ENCODE results near the gene SPAST. TPM values are rescaled to one million over a fixed set of nuclear protein-coding genes. Genes with fewer than 3 reads are reported as not detected.
"Not testable (repeated sequence)": the region's sequence is repeated elsewhere in the genome, so short reads cannot be mapped to it uniquely, and the experiment has no call there.

Gene SPAST
- 13.6 TPM for total RNA-seq
- 3.8 TPM for polyA plus RNA-seq (ENCODE audit: insufficient read depth, low read depth, low replicate concordance)
- long read RNA-seq, donor 1 = 0 reads
- long read RNA-seq, donor 2, full-length matches to known transcripts = 1 of 1 reads
- long read RNA-seq, donor 2, partial matches to known transcripts = 0 of 1 reads
- long read RNA-seq, donor 2, other reads (novel, unspliced or antisense) = 0 of 1 reads
- long read RNA-seq, donor 3, full-length matches to known transcripts = 2 of 2 reads
- long read RNA-seq, donor 3, partial matches to known transcripts = 0 of 2 reads
- long read RNA-seq, donor 3, other reads (novel, unspliced or antisense) = 0 of 2 reads
- long read RNA-seq, donor 4, full-length matches to known transcripts = 2 of 2 reads
- long read RNA-seq, donor 4, partial matches to known transcripts = 0 of 2 reads
- long read RNA-seq, donor 4, other reads (novel, unspliced or antisense) = 0 of 2 reads
- long read RNA-seq, donor 5 = 0 reads
- long read RNA-seq, donor 6, full-length matches to known transcripts = 2 of 2 reads
- long read RNA-seq, donor 6, partial matches to known transcripts = 0 of 2 reads
- long read RNA-seq, donor 6, other reads (novel, unspliced or antisense) = 0 of 2 reads
- long read RNA-seq, donor 7, full-length matches to known transcripts = 1 of 6 reads
- long read RNA-seq, donor 7, partial matches to known transcripts = 2 of 6 reads
- long read RNA-seq, donor 7, other reads (novel, unspliced or antisense) = 3 of 6 reads
- long read RNA-seq, donor 8 = 0 reads
- long read RNA-seq, donor 9, full-length matches to known transcripts = 1 of 1 reads
- long read RNA-seq, donor 9, partial matches to known transcripts = 0 of 1 reads
- long read RNA-seq, donor 9, other reads (novel, unspliced or antisense) = 0 of 1 reads
- long read RNA-seq, donor 10, full-length matches to known transcripts = 2 of 2 reads
- long read RNA-seq, donor 10, partial matches to known transcripts = 0 of 2 reads
- long read RNA-seq, donor 10, other reads (novel, unspliced or antisense) = 0 of 2 reads

- Histone ChIP-seq H3K27me3 (ENCODE audit: control insufficient read depth, insufficient read depth, low read length) (no peaks in the 10 kb centered on the region), H3K9me3 (ENCODE audit: control insufficient read depth in 2 of 3, insufficient read depth in 1 of 3, low read length in 3 of 3) (no peaks in the 10 kb centered on the region), H3K4me1 (ENCODE audit: control insufficient read depth in 2 of 3, insufficient read depth in 2 of 3, low read depth in 1 of 3, low read length in 3 of 3) (peaks cover 0 to 8% (median 0%) of the 10 kb centered on the region in 3 donors), H3K4me3 (ENCODE audit: low read length in 3 of 3) (peak within 1 kb of the TSS; percentile 92 to 95 (median 93)), H3K27ac (ENCODE audit: low read depth in 2 of 2, low read length in 2 of 2) (peak within 1 kb of the TSS; percentile 89 to 96), H3K36me3 (ENCODE audit: control insufficient read depth in 2 of 3, insufficient read depth in 3 of 3, low read length in 3 of 3) (no peaks in the 10 kb centered on the region), H3K9ac (ENCODE audit: low read length in 3 of 3) (peak within 1 kb of the TSS; percentile 72 to 84 (median 83))
- peak; percentile 41 for TF ChIP-seq CTCF (IDR thresholded peaks at IDR 0.05; ENCODE audit: borderline replicate concordance, extremely low read depth, insufficient read depth)
- intact Hi-C loops (cut with DNase I) = no loop called here
- no peak for FAIRE-seq
- DNase-seq = peak; percentile 98 to 99 (median 99)
Measured at GRCh38 chr2:32063310-32064020, at the start of gene SPAST. TSS of gene SPAST (plus strand) at chr2:32063556. CDS start at chr2:32063832, 276 bp downstream.

- H3K9me3 ChIP-seq (ENCODE audit: control insufficient read depth in 2 of 3, insufficient read depth in 1 of 3, low read length in 3 of 3); H3K27me3 ChIP-seq (ENCODE audit: control insufficient read depth, insufficient read depth, low read length); H3K4me1 ChIP-seq (ENCODE audit: control insufficient read depth in 2 of 3, insufficient read depth in 2 of 3, low read depth in 1 of 3, low read length in 3 of 3); intact Hi-C loops (cut with DNase I); H3K27ac ChIP-seq (ENCODE audit: low read depth in 2 of 2, low read length in 2 of 2); H3K4me3 ChIP-seq (ENCODE audit: low read length in 3 of 3); FAIRE-seq; DNase-seq; H3K9ac ChIP-seq (ENCODE audit: low read length in 3 of 3): not testable (repeated sequence)
- peaks cover 2 to 14% (median 4%) of the 10 kb centered on the region in 3 donors for H3K36me3 ChIP-seq (ENCODE audit: control insufficient read depth in 2 of 3, insufficient read depth in 3 of 3, low read length in 3 of 3)
Measured at GRCh38 chr2:32018789-32019482, 44.4 kb upstream of the SPAST start.

- intact Hi-C loops (cut with DNase I); H3K4me1 ChIP-seq (ENCODE audit: control insufficient read depth in 2 of 3, insufficient read depth in 2 of 3, low read depth in 1 of 3, low read length in 3 of 3); H3K27ac ChIP-seq (ENCODE audit: low read depth in 2 of 2, low read length in 2 of 2); H3K9ac ChIP-seq (ENCODE audit: low read length in 3 of 3); H3K27me3 ChIP-seq (ENCODE audit: control insufficient read depth, insufficient read depth, low read length); FAIRE-seq; H3K36me3 ChIP-seq (ENCODE audit: control insufficient read depth in 2 of 3, insufficient read depth in 3 of 3, low read length in 3 of 3); H3K9me3 ChIP-seq (ENCODE audit: control insufficient read depth in 2 of 3, insufficient read depth in 1 of 3, low read length in 3 of 3); DNase-seq; H3K4me3 ChIP-seq (ENCODE audit: low read length in 3 of 3): not testable (repeated sequence)
Measured at GRCh38 chr2:32034198-32034887, 29.0 kb upstream of the SPAST start.

Data from kidney (tissue), 22 donors.